ENCODE measurements around the gene GLIS1.

- TF ChIP-seq CTCF (IDR thresholded peaks at IDR 0.05; ENCODE audit: insufficient read depth, low read depth, low read length) (no peak), EZH2 (IDR thresholded peaks at IDR 0.05; ENCODE audit: insufficient read depth, low read length) (no peak)
These were observed 193.1 kb downstream of the GLIS1 start for GRCh38 chr1:53545663-53546408.
